Mesendoderm (in vitro differentiated cells): Measurements from ENCODE around the gene CAPN13. TPM values are rescaled to one million over a fixed set of nuclear protein-coding genes. Genes with fewer than 3 reads are reported as not detected.

Experiments used
- DNase-seq: peaks from one replicate; pipeline ENCODE4 v3.0.0; 2013
- H2AK5ac ChIP-seq: 2 replicates; pipeline ENCODE4 v1.6.1; 2013; ENCODE audit warnings: low read length, inconsistent platforms
- H2BK120ac ChIP-seq: 2 replicates; pipeline ENCODE4 v1.6.1; 2013; ENCODE audit warnings: low read depth, mild to moderate bottlenecking, low read length, moderate library complexity, mixed read lengths
- H2BK15ac ChIP-seq: replicated peaks from 2 replicates; pipeline ENCODE4 v1.6.1; 2013; ENCODE audit warnings: low read depth, mild to moderate bottlenecking, moderate library complexity
- H2BK5ac ChIP-seq: 2 replicates; pipeline ENCODE4 v1.6.1; 2013; ENCODE audit warnings: low read length, inconsistent platforms
- H3K18ac ChIP-seq: 2 replicates; pipeline ENCODE4 v1.6.1; 2013; ENCODE audit warnings: mild to moderate bottlenecking, low read length, mixed read lengths
- H3K23ac ChIP-seq: one replicate; pipeline ENCODE4 v1.6.1; 2013; ENCODE audit warnings: low read length
- H3K27ac ChIP-seq: 2 replicates; pipeline ENCODE4 v1.5.1; 2013; ENCODE audit warnings: low read depth, mild to moderate bottlenecking, inconsistent platforms, low read length, moderate library complexity
- H3K27me3 ChIP-seq: 2 replicates; pipeline ENCODE4 v1.6.1; 2013; ENCODE audit warnings: low read length, control low read depth, mild to moderate bottlenecking, inconsistent platforms; ENCODE audit not compliant: insufficient read depth, poor library complexity
- H3K36me3 ChIP-seq: 2 replicates; pipeline ENCODE4 v1.6.1; 2013; ENCODE audit warnings: low read length, inconsistent platforms; ENCODE audit not compliant: control insufficient read depth, insufficient read depth
- H3K4ac ChIP-seq: one replicate; pipeline ENCODE4 v1.6.1; 2013; ENCODE audit warnings: low read depth, mild to moderate bottlenecking, low read length, moderate library complexity
- H3K4me1 ChIP-seq: 2 replicates; pipeline ENCODE4 v1.6.1; 2013; ENCODE audit warnings: low read depth, low read length, inconsistent platforms; ENCODE audit not compliant: control insufficient read depth
- H3K4me2 ChIP-seq: 2 replicates; pipeline ENCODE4 v1.6.1; 2013; ENCODE audit warnings: low read length
- H3K4me3 ChIP-seq: 2 replicates; pipeline ENCODE4 v1.5.1; 2013; ENCODE audit warnings: mild to moderate bottlenecking, low read length
- H3K56ac ChIP-seq: one replicate; pipeline ENCODE4 v1.6.1; 2013; ENCODE audit warnings: low read length
- H3K79me1 ChIP-seq: 2 replicates; pipeline ENCODE4 v1.6.1; 2013; ENCODE audit warnings: low read length, inconsistent platforms
- H3K79me2 ChIP-seq: 2 replicates; pipeline ENCODE4 v1.6.1; 2013; ENCODE audit warnings: mild to moderate bottlenecking, low read length; ENCODE audit not compliant: control insufficient read depth, insufficient read depth
- H3K9ac ChIP-seq: 2 replicates; pipeline ENCODE4 v1.6.1; 2013; ENCODE audit warnings: low read length, inconsistent platforms
- H4K5ac ChIP-seq: one replicate; pipeline ENCODE4 v1.6.1; 2013; ENCODE audit warnings: low read length
- H4K8ac ChIP-seq: one replicate; pipeline ENCODE4 v1.6.1; 2013; ENCODE audit warnings: low read depth, mild to moderate bottlenecking, control low read depth, low read length, moderate library complexity
- WGBS: extraction: QIAGEN DNeasy Blood & Tissue Kit; methylation state at CpG from one replicate; pipeline ENCODE4 v1.1.7; 2013; ENCODE audit warnings: low lambda C conversion rate, missing lambda C conversion rate; ENCODE audit not compliant: insufficient coverage; ENCODE audit errors: extremely low coverage; 5-methylcytosine and 5-hydroxymethylcytosine counted together
- polyA plus RNA-seq, 2 experiments: library from polyadenylated mRNA; stranded (reverse); fragments of 200-250 nt; gene quantifications; one replicate each; pipeline ENCODE4 v1.2.3, GENCODE V29; 2013

Gene CAPN13, protein sequence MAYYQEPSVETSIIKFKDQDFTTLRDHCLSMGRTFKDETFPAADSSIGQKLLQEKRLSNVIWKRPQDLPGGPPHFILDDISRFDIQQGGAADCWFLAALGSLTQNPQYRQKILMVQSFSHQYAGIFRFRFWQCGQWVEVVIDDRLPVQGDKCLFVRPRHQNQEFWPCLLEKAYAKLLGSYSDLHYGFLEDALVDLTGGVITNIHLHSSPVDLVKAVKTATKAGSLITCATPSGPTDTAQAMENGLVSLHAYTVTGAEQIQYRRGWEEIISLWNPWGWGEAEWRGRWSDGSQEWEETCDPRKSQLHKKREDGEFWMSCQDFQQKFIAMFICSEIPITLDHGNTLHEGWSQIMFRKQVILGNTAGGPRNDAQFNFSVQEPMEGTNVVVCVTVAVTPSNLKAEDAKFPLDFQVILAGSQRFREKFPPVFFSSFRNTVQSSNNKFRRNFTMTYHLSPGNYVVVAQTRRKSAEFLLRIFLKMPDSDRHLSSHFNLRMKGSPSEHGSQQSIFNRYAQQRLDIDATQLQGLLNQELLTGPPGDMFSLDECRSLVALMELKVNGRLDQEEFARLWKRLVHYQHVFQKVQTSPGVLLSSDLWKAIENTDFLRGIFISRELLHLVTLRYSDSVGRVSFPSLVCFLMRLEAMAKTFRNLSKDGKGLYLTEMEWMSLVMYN
- polyA plus RNA-seq (2013, experiment 1 of 2): 3.6 TPM
- 3.2 TPM for polyA plus RNA-seq (2013, experiment 2 of 2)

DNA sequence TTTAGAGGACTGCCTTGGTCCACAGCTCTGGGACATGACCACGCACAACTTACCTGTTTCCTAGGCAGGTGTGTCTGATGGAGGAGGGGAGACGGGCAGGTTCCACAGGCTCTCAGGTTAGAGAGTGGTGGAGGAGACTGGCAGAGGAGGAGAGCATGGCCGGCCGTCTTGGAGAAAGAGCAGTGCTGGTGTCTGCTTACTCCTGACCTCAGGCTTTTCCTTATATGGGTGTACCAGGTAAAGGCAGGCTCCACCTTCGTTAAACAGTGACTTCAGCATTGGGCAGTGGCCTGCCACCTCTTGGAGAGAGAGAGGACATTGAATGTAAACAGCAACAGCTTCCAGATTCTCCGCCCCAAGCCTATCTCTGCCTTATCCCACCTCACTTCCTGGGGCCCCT is at the start of gene CAPN13:
TSS of gene CAPN13 (minus strand) at position 198 of the 400 bp plus-strand sequence. CDS start 20,121 bp downstream, outside the sequence.
- H3K79me1 ChIP-seq: no peaks in the 10 kb centered on the region

DNA sequence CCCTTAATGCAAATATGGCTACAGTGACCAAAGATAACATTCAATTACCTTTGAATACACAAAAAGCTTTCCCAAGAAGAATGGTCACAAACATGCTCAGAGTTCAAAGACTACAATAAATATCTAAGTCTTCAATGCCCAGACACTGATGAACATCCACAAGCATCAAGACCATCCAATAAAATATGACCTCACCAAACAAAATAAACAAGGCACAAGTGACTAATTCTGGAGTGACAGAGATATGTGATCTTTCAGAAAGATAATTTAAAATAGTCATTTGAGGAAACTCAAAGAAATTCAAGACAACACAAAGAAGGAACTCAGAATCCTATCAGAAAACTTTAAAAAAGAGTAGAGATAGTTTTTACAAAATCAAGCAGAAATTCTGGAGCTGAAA is 40.6 kb upstream of the CAPN13 start:
- Histone ChIP-seq H3K79me1 (no peaks in the 10 kb centered on the region), H3K4me2 (no peak overlapping the region), H2AK5ac (no peak overlapping the region), H4K8ac (no peak overlapping the region), H3K4ac (no peak overlapping the region), H3K4me1 (no peaks in the 10 kb centered on the region), H3K9ac (no peak overlapping the region), H3K18ac (no peak overlapping the region), H3K27me3 (no peaks in the 10 kb centered on the region), H3K79me2 (no peaks in the 10 kb centered on the region), H4K5ac (no peak overlapping the region), H3K36me3 (no peaks in the 10 kb centered on the region), H2BK5ac (no peak overlapping the region), H2BK15ac (no peak overlapping the region), H2BK120ac (no peak overlapping the region), H3K4me3 (no peak overlapping the region), H3K23ac (no peak overlapping the region), H3K56ac (no peak overlapping the region), H3K27ac (no peak overlapping the region)
- no peak for DNase-seq

More for the DNA sequence above, at the start of gene CAPN13:
- Histone ChIP-seq H2BK15ac (no peak within 1 kb of the TSS), H2AK5ac (no peak within 1 kb of the TSS), H3K9ac (peak within 1 kb of the TSS; percentile 53), H4K8ac (no peak within 1 kb of the TSS), H3K23ac (no peak within 1 kb of the TSS), H3K18ac (peak within 1 kb of the TSS; percentile 81), H2BK5ac (peak within 1 kb of the TSS; percentile 48), H3K27me3 (no peaks in the 10 kb centered on the region), H3K4me3 (no peak within 1 kb of the TSS), H3K4ac (no peak within 1 kb of the TSS), H3K36me3 (no peaks in the 10 kb centered on the region), H3K4me2 (peak within 1 kb of the TSS; percentile 15), H3K27ac (peak within 1 kb of the TSS; percentile 39), H3K79me2 (no peaks in the 10 kb centered on the region), H3K4me1 (peaks cover 3% of the 10 kb centered on the region), H2BK120ac (no peak within 1 kb of the TSS), H4K5ac (peak within 1 kb of the TSS; percentile 18), H3K56ac (peak within 1 kb of the TSS; percentile 79)
- peak; percentile 98 for DNase-seq
- WGBS: no CpG with 5 or more reads among the region's 6 CpGs

DNA sequence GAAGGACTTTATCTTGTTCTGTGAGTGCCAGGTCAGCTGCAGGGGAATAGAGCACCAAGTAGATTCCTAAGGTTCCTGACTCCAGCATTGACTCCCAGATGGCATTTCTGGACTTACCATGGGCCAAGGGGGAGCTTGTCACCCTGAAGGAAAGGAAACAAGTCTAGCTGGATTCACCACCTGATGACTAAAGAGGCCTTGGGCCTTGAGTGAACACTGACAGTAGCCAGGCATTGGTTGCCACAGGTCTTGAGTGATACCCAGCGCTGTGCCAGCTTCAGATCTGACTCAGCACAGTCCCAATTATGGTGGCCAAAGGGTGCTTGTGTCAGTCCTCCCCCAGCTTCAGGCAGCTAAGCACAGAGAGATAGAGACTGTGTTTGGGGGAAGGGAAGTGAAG is 40.1 kb upstream of the CAPN13 start:
- no peak overlapping the region for H2BK5ac ChIP-seq
- no peak overlapping the region for H4K8ac ChIP-seq
- WGBS: no CpG with 5 or more reads among the region's 1 CpG

DNA sequence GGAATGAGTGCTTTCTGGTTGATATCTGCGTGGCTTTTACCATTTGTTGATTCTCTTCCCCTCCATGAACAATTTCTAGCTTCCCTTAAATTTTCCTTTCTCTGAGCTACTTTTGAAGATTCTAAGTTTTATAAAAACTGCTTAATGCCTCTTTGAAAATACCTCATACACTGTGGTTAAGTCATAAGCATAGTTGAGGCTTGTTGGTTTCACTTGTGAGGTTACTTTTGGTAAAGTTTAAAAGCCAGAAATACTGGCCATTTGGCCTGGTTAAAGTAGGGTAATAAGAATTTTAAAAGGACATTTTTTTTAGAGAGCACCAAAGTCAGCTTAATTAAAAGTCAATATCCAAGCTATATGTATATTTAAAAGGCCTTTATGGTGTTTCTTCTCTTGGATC is 21.3 kb upstream of the CAPN13 start:
- Histone ChIP-seq H3K27me3 (no peaks in the 10 kb centered on the region), H3K4me1 (no peaks in the 10 kb centered on the region), H3K79me1 (no peaks in the 10 kb centered on the region), H2BK120ac (no peak overlapping the region), H2BK15ac (no peak overlapping the region), H4K8ac (no peak overlapping the region), H3K79me2 (no peaks in the 10 kb centered on the region), H3K9ac (no peak overlapping the region), H3K27ac (no peak overlapping the region), H3K56ac (no peak overlapping the region), H2AK5ac (no peak overlapping the region), H3K23ac (no peak overlapping the region), H3K4me2 (no peak overlapping the region), H3K4me3 (no peak overlapping the region), H4K5ac (no peak overlapping the region), H3K4ac (no peak overlapping the region), H3K18ac (no peak overlapping the region), H2BK5ac (no peak overlapping the region), H3K36me3 (no peaks in the 10 kb centered on the region)
- WGBS: no CpG with 5 or more reads among the region's 1 CpG
- no peak for DNase-seq

More for the DNA sequence above, 40.1 kb upstream of the CAPN13 start:
- Histone ChIP-seq H3K79me1 (no peaks in the 10 kb centered on the region), H3K27ac (no peak overlapping the region), H3K23ac (no peak overlapping the region), H3K79me2 (no peaks in the 10 kb centered on the region), H2BK120ac (no peak overlapping the region), H3K56ac (no peak overlapping the region), H3K9ac (no peak overlapping the region), H4K5ac (no peak overlapping the region), H3K4ac (no peak overlapping the region), H3K4me3 (no peak overlapping the region), H3K4me2 (no peak overlapping the region), H3K36me3 (no peaks in the 10 kb centered on the region), H3K18ac (no peak overlapping the region), H3K4me1 (no peaks in the 10 kb centered on the region), H2AK5ac (no peak overlapping the region), H2BK15ac (no peak overlapping the region), H3K27me3 (no peaks in the 10 kb centered on the region)
- DNase-seq: no peak

- Histone ChIP-seq H2BK5ac (no peak overlapping the region), H2BK15ac (no peak overlapping the region), H3K79me2 (no peaks in the 10 kb centered on the region), H3K23ac (no peak overlapping the region), H2BK120ac (no peak overlapping the region), H3K27me3 (no peaks in the 10 kb centered on the region), H3K18ac (no peak overlapping the region), H3K9ac (no peak overlapping the region), H3K56ac (no peak overlapping the region), H3K4me2 (no peak overlapping the region), H3K79me1 (no peaks in the 10 kb centered on the region), H3K36me3 (no peaks in the 10 kb centered on the region), H3K4me3 (no peak overlapping the region), H3K4ac (no peak overlapping the region), H4K8ac (no peak overlapping the region), H2AK5ac (no peak overlapping the region), H4K5ac (no peak overlapping the region), H3K27ac (no peak overlapping the region), H3K4me1 (no peaks in the 10 kb centered on the region)
- no peak for DNase-seq
- no CpG with 5 or more reads among the region's 3 CpGs for WGBS
These were observed 19.7 kb upstream of the CAPN13 start for GRCh38 chr2:30826916-30827315.
